GM23338 (cell line): ENCODE results near the gene PKHD1. TPM values are rescaled to one million over a fixed set of nuclear protein-coding genes. Genes with fewer than 3 reads are reported as not detected.

Source experiments
- ATAC-seq: fragments of 200-7000 bp; cut with Tn5 transposase; 3 replicates; pipeline ENCODE4 v1.9.1; 2020
- DNase-seq: peaks from one replicate; pipeline ENCODE4 v3.0.0-alpha.2; 2015; ENCODE audit warnings: low spot score
- H2AFZ ChIP-seq: fragments of 200-600 bp; sonication (generic); 2 replicates; pipeline ENCODE4 v1.8.0; 2016; ENCODE audit warnings: antibody characterized with exemption, mild to moderate bottlenecking, moderate library complexity
- H3F3A ChIP-seq: fragments of 200-600 bp; sonication (generic); replicated peaks from 2 replicates; pipeline ENCODE4 v1.8.0; 2017; ENCODE audit warnings: antibody characterized with exemption, mixed run types, low read depth
- H3K27ac ChIP-seq: fragments of 200-600 bp; sonication (generic); 2 replicates; pipeline ENCODE4 v1.6.1; 2016; ENCODE audit warnings: low read depth
- H3K27me3 ChIP-seq: fragments of 200-600 bp; sonication (generic); 2 replicates; pipeline ENCODE4 v1.8.0; 2016; ENCODE audit warnings: mild to moderate bottlenecking, mixed run types, moderate library complexity; ENCODE audit not compliant: insufficient read depth
- H3K36me3 ChIP-seq: fragments of 200-600 bp; sonication (generic); 2 replicates; pipeline ENCODE4 v1.8.0; 2016; ENCODE audit warnings: mild to moderate bottlenecking; ENCODE audit not compliant: insufficient read depth
- H3K4me1 ChIP-seq: fragments of 200-600 bp; sonication (generic); 2 replicates; pipeline ENCODE4 v1.8.0; 2016; ENCODE audit warnings: mild to moderate bottlenecking, moderate library complexity; ENCODE audit not compliant: insufficient read depth
- H3K4me2 ChIP-seq: fragments of 200-600 bp; sonication (generic); 2 replicates; pipeline ENCODE4 v1.7.1; 2017; ENCODE audit warnings: mixed run types
- H3K4me3 ChIP-seq: fragments of 200-600 bp; sonication (generic); 2 replicates; pipeline ENCODE4 v1.6.1; 2016; ENCODE audit warnings: mixed run types
- H3K79me2 ChIP-seq: fragments of 200-600 bp; sonication (generic); replicated peaks from 2 replicates; pipeline ENCODE4 v1.8.0; 2017; ENCODE audit warnings: mild to moderate bottlenecking; ENCODE audit not compliant: insufficient read depth
- H3K9me2 ChIP-seq: fragments of 200-600 bp; sonication (generic); 2 replicates; pipeline ENCODE4 v1.8.0; 2017; ENCODE audit not compliant: insufficient read depth
- H4K20me1 ChIP-seq: fragments of 200-600 bp; sonication (generic); replicated peaks from 2 replicates; pipeline ENCODE4 v1.8.0; 2017; ENCODE audit warnings: mild to moderate bottlenecking; ENCODE audit not compliant: insufficient read depth
- H3K27ac Mint-ChIP-seq: 2 replicates; pipeline ENCODE4 v1.8.0; 2020; ENCODE audit warnings: inconsistent platforms, mild to moderate bottlenecking, moderate library complexity, mixed read lengths
- H3K27me3 Mint-ChIP-seq: 3 replicates; pipeline ENCODE4 v1.8.0; 2022; ENCODE audit warnings: low read depth, mild to moderate bottlenecking, moderate library complexity, mixed read lengths, inconsistent platforms; ENCODE audit not compliant: insufficient read depth, poor library complexity
- H3K36me3 Mint-ChIP-seq: 3 replicates; pipeline ENCODE4 v1.8.0; 2021; ENCODE audit warnings: low read depth, mild to moderate bottlenecking, inconsistent platforms, moderate library complexity, mixed read lengths
- H3K4me1 Mint-ChIP-seq: 3 replicates; pipeline ENCODE4 v1.8.0; 2020; ENCODE audit warnings: mild to moderate bottlenecking, inconsistent platforms, mixed read lengths
- H3K4me3 Mint-ChIP-seq: 3 replicates; pipeline ENCODE4 v1.8.0; 2021; ENCODE audit warnings: moderate library complexity, mild to moderate bottlenecking, inconsistent platforms, mixed read lengths
- H3K9me3 Mint-ChIP-seq: 3 replicates; pipeline ENCODE4 v1.8.0; 2020; ENCODE audit warnings: moderate library complexity, mild to moderate bottlenecking, inconsistent platforms, mixed read lengths
- CREB1 ChIP-seq: fragments of 250-450 bp; sonication (Bioruptor Pico); IDR thresholded peaks from 2 replicates; pipeline ENCODE4 v1.5.0; 2020; ENCODE audit warnings: low read depth, mild to moderate bottlenecking, moderate library complexity
- EZH2 ChIP-seq: fragments of 200-600 bp; sonication (generic); IDR thresholded peaks from one replicate; pipeline ENCODE4 v1.8.0; 2017; ENCODE audit warnings: antibody characterized with exemption, mild to moderate bottlenecking, low read depth; ENCODE audit not compliant: unreplicated experiment
- NANOG ChIP-seq: IDR thresholded peaks from 2 replicates; pipeline ENCODE4 v1.6.1; 2016; ENCODE audit warnings: antibody characterized with exemption, borderline replicate concordance
- POLR2AphosphoS5 ChIP-seq: IDR thresholded peaks from 2 replicates; pipeline ENCODE4 v1.6.1; 2016; ENCODE audit warnings: antibody characterized with exemption, low read depth
- STAT1 ChIP-seq: IDR thresholded peaks from one replicate; pipeline ENCODE4 v1.6.1; 2016; ENCODE audit warnings: antibody characterized with exemption; ENCODE audit not compliant: unreplicated experiment
- ZNF114 ChIP-seq: fragments of 250-450 bp; sonication (Bioruptor Pico); IDR thresholded peaks from 2 replicates; pipeline ENCODE4 v1.5.0; 2020; ENCODE audit warnings: mild to moderate bottlenecking, moderate library complexity
- ZNF331 ChIP-seq: fragments of 250-450 bp; sonication (Bioruptor Pico); IDR thresholded peaks from 2 replicates; pipeline ENCODE4 v1.5.0; 2020; ENCODE audit warnings: low read depth, mild to moderate bottlenecking, moderate library complexity
- polyA plus RNA-seq: library from polyadenylated mRNA; unstranded; fragments of >200 nt; fragmentation: Nextera tagmentation; extraction: Ambion mirVana; gene quantifications from 2 replicates; pipeline ENCODE4 v1.2.1, GENCODE V29; 2016
- total RNA-seq: library from RNA; depleted of rRNA; stranded (reverse); fragments of >200 nt; shearing (Covaris generic); gene quantifications from 2 replicates; pipeline ENCODE4 v1.2.3, GENCODE V29; 2014
- TF ChIP-seq, protein P1 (sequence below), 2 experiments: fragments of 200-600 bp in 1 of 2; sonication (generic) in 1 of 2; conservative IDR thresholded peaks; 2 replicates each; pipeline versions ENCODE4 v1.5.1 to v1.6.1; 2016 to 2017; ENCODE audit warnings: antibody characterized with exemption in 2 of 2, low read depth in 2 of 2, mild to moderate bottlenecking in 2 of 2, moderate library complexity in 1 of 2
- TF ChIP-seq, protein P2 (sequence below): fragments of 250-450 bp; sonication (Bioruptor Pico); IDR thresholded peaks from 2 replicates; pipeline ENCODE4 v1.5.0; 2020; ENCODE audit warnings: mild to moderate bottlenecking, moderate library complexity

The PKHD1 gene
- total and polyA plus RNA-seq, 2 experiments from 2014 or later: 0.03 to 0.07 TPM

DNA sequence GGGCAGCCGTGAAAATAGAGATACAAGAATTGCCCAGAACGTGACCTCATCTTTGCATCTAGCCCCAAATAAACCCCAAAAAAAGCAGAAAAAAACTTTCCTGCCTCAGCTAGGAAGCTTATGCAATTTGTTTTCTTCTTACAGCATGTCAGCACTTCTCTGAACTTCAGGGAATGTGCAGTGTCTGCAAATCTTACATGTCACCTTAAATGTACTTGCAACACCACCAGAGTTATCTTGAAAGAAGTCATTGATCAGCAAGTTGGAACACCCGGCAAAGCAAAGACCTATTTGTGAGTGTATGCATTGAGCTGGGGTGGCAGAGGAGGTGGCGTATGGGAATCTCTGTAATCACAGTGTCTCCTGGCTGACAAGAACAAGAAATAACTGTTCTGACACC lies 123.4 kb downstream of the PKHD1 start:
- H3K36me3 Mint-ChIP-seq: 0 out of 3 replicates have a peak, but pooled peaks cover 3% of the 10 kb centered on the region
- TF ChIP-seq CREB1 (no peak), NANOG (no peak), ZNF114 (no peak), POLR2AphosphoS5 (no peak), ZNF331 (no peak), EZH2 (no peak), STAT1 (no peak)
- TF ChIP-seq, protein P1, sequence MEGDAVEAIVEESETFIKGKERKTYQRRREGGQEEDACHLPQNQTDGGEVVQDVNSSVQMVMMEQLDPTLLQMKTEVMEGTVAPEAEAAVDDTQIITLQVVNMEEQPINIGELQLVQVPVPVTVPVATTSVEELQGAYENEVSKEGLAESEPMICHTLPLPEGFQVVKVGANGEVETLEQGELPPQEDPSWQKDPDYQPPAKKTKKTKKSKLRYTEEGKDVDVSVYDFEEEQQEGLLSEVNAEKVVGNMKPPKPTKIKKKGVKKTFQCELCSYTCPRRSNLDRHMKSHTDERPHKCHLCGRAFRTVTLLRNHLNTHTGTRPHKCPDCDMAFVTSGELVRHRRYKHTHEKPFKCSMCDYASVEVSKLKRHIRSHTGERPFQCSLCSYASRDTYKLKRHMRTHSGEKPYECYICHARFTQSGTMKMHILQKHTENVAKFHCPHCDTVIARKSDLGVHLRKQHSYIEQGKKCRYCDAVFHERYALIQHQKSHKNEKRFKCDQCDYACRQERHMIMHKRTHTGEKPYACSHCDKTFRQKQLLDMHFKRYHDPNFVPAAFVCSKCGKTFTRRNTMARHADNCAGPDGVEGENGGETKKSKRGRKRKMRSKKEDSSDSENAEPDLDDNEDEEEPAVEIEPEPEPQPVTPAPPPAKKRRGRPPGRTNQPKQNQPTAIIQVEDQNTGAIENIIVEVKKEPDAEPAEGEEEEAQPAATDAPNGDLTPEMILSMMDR (conservative IDR thresholded peaks at IDR 0.05; ENCODE audit: low read depth in 2 of 2): no peak
- TF ChIP-seq, protein P2, sequence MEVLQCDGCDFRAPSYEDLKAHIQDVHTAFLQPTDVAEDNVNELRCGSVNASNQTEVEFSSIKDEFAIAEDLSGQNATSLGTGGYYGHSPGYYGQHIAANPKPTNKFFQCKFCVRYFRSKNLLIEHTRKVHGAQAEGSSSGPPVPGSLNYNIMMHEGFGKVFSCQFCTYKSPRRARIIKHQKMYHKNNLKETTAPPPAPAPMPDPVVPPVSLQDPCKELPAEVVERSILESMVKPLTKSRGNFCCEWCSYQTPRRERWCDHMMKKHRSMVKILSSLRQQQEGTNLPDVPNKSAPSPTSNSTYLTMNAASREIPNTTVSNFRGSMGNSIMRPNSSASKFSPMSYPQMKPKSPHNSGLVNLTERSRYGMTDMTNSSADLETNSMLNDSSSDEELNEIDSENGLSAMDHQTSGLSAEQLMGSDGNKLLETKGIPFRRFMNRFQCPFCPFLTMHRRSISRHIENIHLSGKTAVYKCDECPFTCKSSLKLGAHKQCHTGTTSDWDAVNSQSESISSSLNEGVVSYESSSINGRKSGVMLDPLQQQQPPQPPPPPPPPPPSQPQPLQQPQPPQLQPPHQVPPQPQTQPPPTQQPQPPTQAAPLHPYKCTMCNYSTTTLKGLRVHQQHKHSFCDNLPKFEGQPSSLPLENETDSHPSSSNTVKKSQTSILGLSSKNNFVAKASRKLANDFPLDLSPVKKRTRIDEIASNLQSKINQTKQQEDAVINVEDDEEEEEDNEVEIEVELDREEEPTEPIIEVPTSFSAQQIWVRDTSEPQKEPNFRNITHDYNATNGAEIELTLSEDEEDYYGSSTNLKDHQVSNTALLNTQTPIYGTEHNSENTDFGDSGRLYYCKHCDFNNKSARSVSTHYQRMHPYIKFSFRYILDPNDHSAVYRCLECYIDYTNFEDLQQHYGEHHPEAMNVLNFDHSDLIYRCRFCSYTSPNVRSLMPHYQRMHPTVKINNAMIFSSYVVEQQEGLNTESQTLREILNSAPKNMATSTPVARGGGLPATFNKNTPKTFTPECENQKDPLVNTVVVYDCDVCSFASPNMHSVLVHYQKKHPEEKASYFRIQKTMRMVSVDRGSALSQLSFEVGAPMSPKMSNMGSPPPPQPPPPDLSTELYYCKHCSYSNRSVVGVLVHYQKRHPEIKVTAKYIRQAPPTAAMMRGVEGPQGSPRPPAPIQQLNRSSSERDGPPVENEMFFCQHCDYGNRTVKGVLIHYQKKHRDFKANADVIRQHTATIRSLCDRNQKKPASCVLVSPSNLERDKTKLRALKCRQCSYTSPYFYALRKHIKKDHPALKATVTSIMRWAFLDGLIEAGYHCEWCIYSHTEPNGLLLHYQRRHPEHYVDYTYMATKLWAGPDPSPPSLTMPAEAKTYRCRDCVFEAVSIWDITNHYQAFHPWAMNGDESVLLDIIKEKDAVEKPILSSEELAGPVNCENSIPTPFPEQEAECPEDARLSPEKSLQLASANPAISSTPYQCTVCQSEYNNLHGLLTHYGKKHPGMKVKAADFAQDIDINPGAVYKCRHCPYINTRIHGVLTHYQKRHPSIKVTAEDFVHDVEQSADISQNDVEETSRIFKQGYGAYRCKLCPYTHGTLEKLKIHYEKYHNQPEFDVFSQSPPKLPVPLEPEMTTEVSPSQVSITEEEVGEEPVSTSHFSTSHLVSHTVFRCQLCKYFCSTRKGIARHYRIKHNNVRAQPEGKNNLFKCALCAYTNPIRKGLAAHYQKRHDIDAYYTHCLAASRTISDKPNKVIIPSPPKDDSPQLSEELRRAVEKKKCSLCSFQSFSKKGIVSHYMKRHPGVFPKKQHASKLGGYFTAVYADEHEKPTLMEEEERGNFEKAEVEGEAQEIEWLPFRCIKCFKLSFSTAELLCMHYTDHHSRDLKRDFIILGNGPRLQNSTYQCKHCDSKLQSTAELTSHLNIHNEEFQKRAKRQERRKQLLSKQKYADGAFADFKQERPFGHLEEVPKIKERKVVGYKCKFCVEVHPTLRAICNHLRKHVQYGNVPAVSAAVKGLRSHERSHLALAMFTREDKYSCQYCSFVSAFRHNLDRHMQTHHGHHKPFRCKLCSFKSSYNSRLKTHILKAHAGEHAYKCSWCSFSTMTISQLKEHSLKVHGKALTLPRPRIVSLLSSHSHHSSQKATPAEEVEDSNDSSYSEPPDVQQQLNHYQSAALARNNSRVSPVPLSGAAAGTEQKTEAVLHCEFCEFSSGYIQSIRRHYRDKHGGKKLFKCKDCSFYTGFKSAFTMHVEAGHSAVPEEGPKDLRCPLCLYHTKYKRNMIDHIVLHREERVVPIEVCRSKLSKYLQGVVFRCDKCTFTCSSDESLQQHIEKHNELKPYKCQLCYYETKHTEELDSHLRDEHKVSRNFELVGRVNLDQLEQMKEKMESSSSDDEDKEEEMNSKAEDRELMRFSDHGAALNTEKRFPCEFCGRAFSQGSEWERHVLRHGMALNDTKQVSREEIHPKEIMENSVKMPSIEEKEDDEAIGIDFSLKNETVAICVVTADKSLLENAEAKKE (CRISPR knock-in tag): no peak
- no peaks in the 10 kb centered on the region for H3K4me1 Mint-ChIP-seq
- DNase-seq (no peak), ATAC-seq (no peak)
- Histone ChIP-seq H4K20me1 (no peaks in the 10 kb centered on the region), H3K4me2 (no peak overlapping the region), H2AFZ (peak overlapping the region; percentile 78; the same call in 1 of the 2 replicates), H3K36me3 (no peaks in the 10 kb centered on the region; the same call in 1 of the 2 replicates), H3K9me2 (0 out of 2 replicates have a peak, but pooled peaks cover 6% of the 10 kb centered on the region), H3K79me2 (no peaks in the 10 kb centered on the region), H3K4me1 (no peaks in the 10 kb centered on the region), H3K27ac (no peak overlapping the region), H3K4me3 (no peak overlapping the region), H3F3A (no peaks in the 10 kb centered on the region), H3K27me3 (no peaks in the 10 kb centered on the region)
- H3K27ac Mint-ChIP-seq: no peak overlapping the region
- no peaks in the 10 kb centered on the region for H3K27me3 Mint-ChIP-seq
- H3K4me3 Mint-ChIP-seq: no peak overlapping the region
- no peaks in the 10 kb centered on the region for H3K9me3 Mint-ChIP-seq
